ENCODE results near the gene CYP46A1.

CYP46A1 gene

GRCh38 chr14:99764222-99764706 lies 80.2 kb downstream of the CYP46A1 start:
- no peak overlapping the region for H3K9ac ChIP-seq
- H3K4me3 ChIP-seq (IDR thresholded peaks at IDR 0.05; ENCODE audit: insufficient read depth, low read depth, low read length), result no peak overlapping the region
- H3K27me3 ChIP-seq (ENCODE audit: insufficient read depth, low read depth), result no peaks in the 10 kb centered on the region
- H3K4me1 ChIP-seq (ENCODE audit: low read depth, poor library complexity, severe bottlenecking), result no peaks in the 10 kb centered on the region
- H3K79me2 ChIP-seq (ENCODE audit: insufficient read depth, low read depth), result no peaks in the 10 kb centered on the region
- H3K36me3 ChIP-seq (ENCODE audit: insufficient read depth), result no peaks in the 10 kb centered on the region
- H3K27ac ChIP-seq, result no peak overlapping the region
- no peaks in the 10 kb centered on the region for H4K20me1 ChIP-seq (ENCODE audit: insufficient read depth)
- no peak overlapping the region for H3K4me2 ChIP-seq
- TF ChIP-seq CTCF (conservative IDR thresholded peaks at IDR 0.05; ENCODE audit: low read depth, low read length), result no peak
- no peak overlapping the region for H2AFZ ChIP-seq (ENCODE audit: low read depth)

- Histone ChIP-seq H3K4me1 (ENCODE audit: low read depth, poor library complexity, severe bottlenecking) (no peaks in the 10 kb centered on the region), H3K36me3 (ENCODE audit: insufficient read depth) (no peaks in the 10 kb centered on the region), H3K27ac (no peak overlapping the region), H3K79me2 (ENCODE audit: insufficient read depth, low read depth) (no peaks in the 10 kb centered on the region), H3K4me3 (IDR thresholded peaks at IDR 0.05; ENCODE audit: insufficient read depth, low read depth, low read length) (no peak overlapping the region), H3K27me3 (ENCODE audit: insufficient read depth, low read depth) (no peaks in the 10 kb centered on the region), H3K4me2 (no peak overlapping the region), H2AFZ (ENCODE audit: low read depth) (no peak overlapping the region), H3K9ac (no peak overlapping the region), H4K20me1 (ENCODE audit: insufficient read depth) (no peaks in the 10 kb centered on the region)
- TF ChIP-seq CTCF (conservative IDR thresholded peaks at IDR 0.05; ENCODE audit: low read depth, low read length), result no peak
These were observed 84.3 kb downstream of the CYP46A1 start for GRCh38 chr14:99768381-99768780.

GRCh38 chr14:99769123-99769522 lies 85.0 kb downstream of the CYP46A1 start:
- Histone ChIP-seq H3K36me3 (ENCODE audit: insufficient read depth) (no peaks in the 10 kb centered on the region), H3K9ac (no peak overlapping the region), H3K27me3 (ENCODE audit: insufficient read depth, low read depth) (no peaks in the 10 kb centered on the region), H3K27ac (no peak overlapping the region), H2AFZ (ENCODE audit: low read depth) (no peak overlapping the region), H3K79me2 (ENCODE audit: insufficient read depth, low read depth) (no peaks in the 10 kb centered on the region), H3K4me2 (no peak overlapping the region), H3K4me3 (IDR thresholded peaks at IDR 0.05; ENCODE audit: insufficient read depth, low read depth, low read length) (no peak overlapping the region), H3K4me1 (ENCODE audit: low read depth, poor library complexity, severe bottlenecking) (no peaks in the 10 kb centered on the region), H4K20me1 (ENCODE audit: insufficient read depth) (no peaks in the 10 kb centered on the region)
- TF ChIP-seq CTCF (conservative IDR thresholded peaks at IDR 0.05; ENCODE audit: low read depth, low read length), result no peak

- Histone ChIP-seq H3K4me1 (ENCODE audit: low read depth, poor library complexity, severe bottlenecking) (no peaks in the 10 kb centered on the region), H3K9ac (no peak overlapping the region), H4K20me1 (ENCODE audit: insufficient read depth) (no peaks in the 10 kb centered on the region), H3K36me3 (ENCODE audit: insufficient read depth) (no peaks in the 10 kb centered on the region), H3K4me3 (IDR thresholded peaks at IDR 0.05; ENCODE audit: insufficient read depth, low read depth, low read length) (no peak overlapping the region), H3K79me2 (ENCODE audit: insufficient read depth, low read depth) (no peaks in the 10 kb centered on the region), H3K27me3 (ENCODE audit: insufficient read depth, low read depth) (no peaks in the 10 kb centered on the region), H3K27ac (no peak overlapping the region), H3K4me2 (no peak overlapping the region), H2AFZ (ENCODE audit: low read depth) (no peak overlapping the region)
- no peak for TF ChIP-seq CTCF (conservative IDR thresholded peaks at IDR 0.05; ENCODE audit: low read depth, low read length)
These were observed 85.7 kb downstream of the CYP46A1 start for GRCh38 chr14:99769799-99770198.

All from KMS-11 (cell line).